GM12878 (cell line): Measurements from ENCODE around the gene IFI44L. TPM values are rescaled to one million over a fixed set of nuclear protein-coding genes. Genes with fewer than 3 reads are reported as not detected.
A peak's percentile ranks its signal among the peaks of the same experiment; 100 is the strongest.

Source experiments
- ATAC-seq: fragments of 200-7000 bp; cut with Tn5 transposase; 3 replicates; pipeline ENCODE4 v1.9.1; 2020; ENCODE audit warnings: mild to moderate bottlenecking, moderate library complexity
- BruUV-seq: library from RNA; stranded (reverse); fragments of 400-500 nt; replicated peaks from 2 replicates; lab custom pipeline; 2021; lab: Mats Ljungman, UMichigan
- CTCF ChIA-PET: fragments of 300-600 bp; sonication (Branson Sonifier 250); formaldehyde crosslinking; extraction: SDS; loops from one replicate; lab custom pipeline; 2021; ENCODE audit warnings: inconsistent platforms; lab: Yijun Ruan, JAX
- POLR2A ChIA-PET: fragments of 350-600 bp; formaldehyde crosslinking; extraction: SDS; loops from one replicate; lab custom pipeline; 2021; ENCODE audit warnings: inconsistent platforms; lab: Charles Lee
- RAD21 ChIA-PET: fragments of 300-600 bp; sonication (Branson Sonifier 250); formaldehyde crosslinking; loops from one replicate; lab custom pipeline; 2023; ENCODE audit warnings: antibody characterized with exemption; ENCODE audit not compliant: unreplicated experiment; lab: Charles Lee
- SMC1A ChIA-PET: fragments of 300-600 bp; sonication (Branson Sonifier 250); formaldehyde crosslinking; loops from one replicate; lab custom pipeline; 2023; ENCODE audit not compliant: unreplicated experiment, uncharacterized antibody; lab: Charles Lee
- DNase-seq: peaks from one replicate; pipeline ENCODE4 v3.0.0-alpha.2; 2011; ENCODE audit warnings: low read depth, low spot score
- FAIRE-seq: peaks from 3 replicates; lab custom pipeline; 2011; peaks lifted over from hg19 to GRCh38; lab: Jason Lieb, UNC
- H2AFZ ChIP-seq: 2 replicates; pipeline ENCODE4 v1.6.0; 2011; ENCODE audit warnings: low read depth, low read length, control low read depth; ENCODE audit not compliant: control insufficient read depth
- H3K27ac ChIP-seq: 2 replicates; pipeline ENCODE4 v1.5.1; 2011; ENCODE audit warnings: control low read depth; ENCODE audit not compliant: control insufficient read depth, insufficient read depth
- H3K27me3 ChIP-seq, 2 experiments: replicated peaks in 1 of 2; 2 replicates each; pipeline versions ENCODE4 v1.6.0 to v1.6.1; 2011; ENCODE audit warnings: low read length in 1 of 2; ENCODE audit not compliant: control insufficient read depth in 2 of 2, insufficient read depth in 2 of 2
- H3K36me3 ChIP-seq, 2 experiments: 2 replicates each; pipeline ENCODE4 v1.5.1; 2011; ENCODE audit warnings: low read length in 1 of 2; ENCODE audit not compliant: control insufficient read depth in 2 of 2, insufficient read depth in 2 of 2
- H3K4me1 ChIP-seq: 2 replicates; pipeline ENCODE4 v1.6.1; 2011; ENCODE audit warnings: mild to moderate bottlenecking, low read length, moderate library complexity, mixed read lengths; ENCODE audit not compliant: control insufficient read depth, insufficient read depth
- H3K4me2 ChIP-seq: 2 replicates; pipeline ENCODE4 v1.6.0; 2011; ENCODE audit warnings: control low read depth; ENCODE audit not compliant: control insufficient read depth, insufficient read depth
- H3K4me3 ChIP-seq: fragments of 200-600 bp; sonication (generic); 2 replicates; pipeline ENCODE4 v1.5.1; 2016
- H3K79me2 ChIP-seq: 2 replicates; pipeline ENCODE4 v1.6.0; 2011; ENCODE audit warnings: low read length; ENCODE audit not compliant: control insufficient read depth, insufficient read depth
- H3K9ac ChIP-seq: 2 replicates; pipeline ENCODE4 v1.8.0; 2011; ENCODE audit warnings: low read length, control low read depth, mixed read lengths; ENCODE audit not compliant: control insufficient read depth, insufficient read depth
- H3K9me3 ChIP-seq: replicated peaks from 3 replicates; pipeline ENCODE4 v1.5.1; 2011; ENCODE audit warnings: mild to moderate bottlenecking, low read length; ENCODE audit not compliant: control insufficient read depth, insufficient read depth
- H4K20me1 ChIP-seq: 2 replicates; pipeline ENCODE4 v1.6.0; 2011; ENCODE audit not compliant: control insufficient read depth, insufficient read depth
- BHLHE40 ChIP-seq, 2 experiments: fragments of 450-650 bp in 1 of 2; IDR thresholded peaks; 2 replicates each; pipeline ENCODE4 v1.6.1; 2011 to 2017; ENCODE audit warnings: low read depth in 2 of 2, borderline replicate concordance in 1 of 2, improper control_type of control experiment in 1 of 2, low read length in 1 of 2, mild to moderate bottlenecking in 1 of 2
- BRCA1 ChIP-seq: IDR thresholded peaks from 2 replicates; pipeline ENCODE4 v1.6.1; 2011; ENCODE audit warnings: low read depth, low read length, improper control_type of control experiment
- EED ChIP-seq: sonication (generic); IDR thresholded peaks from 2 replicates; pipeline ENCODE4 v1.6.1; 2016; ENCODE audit warnings: antibody characterized with exemption, low read depth
- ESRRA ChIP-seq: IDR thresholded peaks from 2 replicates; pipeline ENCODE4 v1.6.1; 2012; ENCODE audit warnings: mild to moderate bottlenecking, low read length, improper control_type of control experiment
- ETV6 ChIP-seq, 2 experiments: fragments of 450-650 bp in 1 of 2; IDR thresholded peaks in 1 of 2; conservative IDR thresholded peaks in 1 of 2; 2 replicates each; pipeline ENCODE4 v1.6.1; 2014; ENCODE audit warnings: antibody characterized with exemption in 1 of 2, borderline replicate concordance in 1 of 2, low read depth in 1 of 2, mild to moderate bottlenecking in 1 of 2, moderate library complexity in 1 of 2
- FOXM1 ChIP-seq: IDR thresholded peaks from 2 replicates; pipeline ENCODE4 v1.6.1; 2012; ENCODE audit warnings: low read depth, mild to moderate bottlenecking, inconsistent platforms, low read length, moderate library complexity
- HDAC6 ChIP-seq: fragments of 200-600 bp; sonication (generic); IDR thresholded peaks from one replicate; pipeline ENCODE4 v1.8.0; 2017; ENCODE audit warnings: antibody characterized with exemption; ENCODE audit not compliant: unreplicated experiment
- HSF1 ChIP-seq: fragments of 150-350 bp; IDR thresholded peaks from 2 replicates; pipeline ENCODE4 v1.6.1; 2014; ENCODE audit warnings: mild to moderate bottlenecking, low read depth, low read length
- NBN ChIP-seq: fragments of 450-650 bp; IDR thresholded peaks from 2 replicates; pipeline ENCODE4 v1.6.1; 2016
- NKRF ChIP-seq: fragments of 450-650 bp; conservative IDR thresholded peaks from 2 replicates; pipeline ENCODE4 v1.6.1; 2017; ENCODE audit warnings: mild to moderate bottlenecking, moderate library complexity
- PBX3 ChIP-seq: IDR thresholded peaks from 2 replicates; pipeline ENCODE4 v1.6.1; 2011; ENCODE audit warnings: mild to moderate bottlenecking, low read depth, low read length, moderate library complexity; ENCODE audit not compliant: insufficient replicate concordance
- PML ChIP-seq: IDR thresholded peaks from 2 replicates; pipeline ENCODE4 v1.6.1; 2012; ENCODE audit warnings: low read length, inconsistent platforms
- RELA ChIP-seq: fragments of 450-650 bp; IDR thresholded peaks from 2 replicates; pipeline ENCODE4 v1.8.0; 2014; ENCODE audit warnings: borderline replicate concordance; ENCODE audit not compliant: partially characterized antibody
- REST ChIP-seq: IDR thresholded peaks from 2 replicates; pipeline ENCODE4 v1.6.1; 2012; ENCODE audit warnings: mild to moderate bottlenecking, low read depth, low read length
- TAF1 ChIP-seq: IDR thresholded peaks from 2 replicates; pipeline ENCODE4 v1.6.1; 2011; ENCODE audit warnings: mild to moderate bottlenecking, low read depth, low read length, borderline replicate concordance
- WGBS: methylation state at CpG from one replicate; pipeline ENCODE4 v1.1.6; 2016; ENCODE audit warnings: low lambda C conversion rate; ENCODE audit not compliant: insufficient replicate concordance, insufficient coverage; ENCODE audit errors: missing lambda C conversion rate; 5-methylcytosine and 5-hydroxymethylcytosine counted together
- in situ Hi-C: fragments of 300-500 bp; cut with MboI; formaldehyde crosslinking; loops from 9 replicates; pipeline ENCODE4 v1.14.3; 2018; ENCODE audit warnings: mixed read lengths
- intact Hi-C: fragments of 100-400 bp; cut with micrococcal nuclease; formaldehyde crosslinking; loops from one replicate; pipeline ENCODE4 v1.14.2; 2022; ENCODE audit not compliant: unreplicated experiment
- polyA plus RNA-seq, 11 experiments: library from polyadenylated mRNA; depleted of rRNA in 4 of 11; unstranded in 6 of 11; stranded (reverse) in 5 of 11; fragments of >200 nt; fragmentation: Nextera tagmentation in 4 of 11; fragmentation: Illumina TruSeq in 1 of 11; extraction: Ambion mirVana in 4 of 11; extraction: Trizol in 1 of 11; gene quantifications; 1 replicate in 1 of 11; 2 replicates in 10 of 11; pipeline versions ENCODE4 v1.2.1 to v1.2.3, GENCODE V29; 2011 to 2016; ENCODE audit warnings: inconsistent platforms in 2 of 11, missing spikeins in 2 of 11, low read depth in 1 of 11
- total RNA-seq, 4 experiments: library from RNA; depleted of rRNA in 3 of 4; stranded (reverse); fragments of >200 nt in 3 of 4; fragmentation: Illumina TruSeq in 1 of 4; extraction: Trizol in 1 of 4; gene quantifications; 2 replicates each; pipeline versions ENCODE4 v1.2.1 to v1.2.3, GENCODE V29; 2013 to 2021

Gene IFI44L
- total and polyA plus RNA-seq, 10 of the 15 experiments (the other 5 are each of a cell fraction or from before 2014, with no cell fraction given): 58.0 to 371 (median 173) TPM

GRCh38 chr1:78673120-78673519 is 52.9 kb downstream of the IFI44L start:
- 79% methylated on average over 5 of the region's 5 CpGs for WGBS
- H3K79me2 ChIP-seq: no peaks in the 10 kb centered on the region
- no peak overlapping the region for H3K4me2 ChIP-seq
- TF ChIP-seq FOXM1: no peak
- TF ChIP-seq ETV6 (conservative IDR thresholded peaks at IDR 0.05 in 1 of 2, IDR thresholded peaks at IDR 0.05 in 1 of 2; ENCODE audit: borderline replicate concordance in 1 of 2, low read depth in 1 of 2): no peak
- no peak for TF ChIP-seq HDAC6
- TF ChIP-seq BHLHE40 (IDR thresholded peaks at IDR 0.05; ENCODE audit: borderline replicate concordance in 1 of 2, low read depth in 2 of 2, low read length in 1 of 2): no peak
- TF ChIP-seq RELA: no peak
- no peak for TF ChIP-seq REST
- no peak for TF ChIP-seq PBX3
- TF ChIP-seq HSF1: no peak
- no peak for TF ChIP-seq EED
- no peak for TF ChIP-seq NBN
- no peak for TF ChIP-seq TAF1
- TF ChIP-seq PML: no peak
- TF ChIP-seq BRCA1: no peak
- no peak for TF ChIP-seq NKRF
- TF ChIP-seq ESRRA: no peak
- H4K20me1 ChIP-seq: no peaks in the 10 kb centered on the region
- in situ Hi-C loops: loop anchor here (5.0 kb wide), 1 partner anchor 531 kb away; no protein-coding TSS in a partner anchor
- H3K27ac ChIP-seq: no peak overlapping the region
- FAIRE-seq (no peak), ATAC-seq (peak; percentile 64), DNase-seq (no peak)
- POLR2A ChIA-PET: interaction anchor here (1.3 kb wide), 1 partner anchor 54 kb away, joined by 3 read pairs; no protein-coding TSS in a partner anchor
- H3K9me3 ChIP-seq: no peaks in the 10 kb centered on the region
- intact Hi-C loops: loop anchor here (10.0 kb wide), 1 partner anchor 348 kb away; no protein-coding TSS in a partner anchor
- H2AFZ ChIP-seq: no peak overlapping the region
- no peak overlapping the region for H3K4me3 ChIP-seq
- SMC1A ChIA-PET: interaction anchor here (0.7 to 6.6 kb wide), 6 partner anchors 15 to 542 kb away, joined by 3 to 78 read pairs (median 12); partner anchors contain the start of gene IFI44L
- CTCF ChIA-PET: interaction anchor here (0.7 to 8.9 kb wide), 11 partner anchors 15 to 558 kb away, joined by 3 to 127 read pairs (median 5); partner anchors contain the start of gene IFI44L
- no peaks in the 10 kb centered on the region for H3K27me3 ChIP-seq
- H3K4me1 ChIP-seq: peaks cover 5% of the 10 kb centered on the region
- H3K9ac ChIP-seq: no peak overlapping the region
- BruUV-seq: no TSS peak
- H3K36me3 ChIP-seq: no peaks in the 10 kb centered on the region; a peak in 1 of 4 replicates
- RAD21 ChIA-PET: interaction anchor here (0.9 to 5.4 kb wide), 5 partner anchors 16 to 530 kb away, joined by 3 to 58 read pairs (median 4); partner anchors contain the start of gene IFI44L
